Neural progenitor cell (in vitro differentiated cells): ENCODE results near the gene SLC17A7.

Experiments used
- CTCF ChIP-seq: fragments of 200-600 bp; sonication (generic); IDR thresholded peaks from 2 replicates; pipeline ENCODE4 v1.5.1; 2017; ENCODE audit warnings: antibody characterized with exemption, mild to moderate bottlenecking
- EZH2 ChIP-seq: fragments of 200-600 bp; sonication (generic); IDR thresholded peaks from 2 replicates; pipeline ENCODE4 v1.6.1; 2017; ENCODE audit warnings: antibody characterized with exemption, mild to moderate bottlenecking, moderate library complexity

- TF ChIP-seq CTCF (no peak), EZH2 (no peak)
Observed at GRCh38 chr19:49488046-49488862, 46.9 kb upstream of the SLC17A7 start.
